H1 (cell line): ENCODE results near the gene PPM1F. TPM values are rescaled to one million over a fixed set of nuclear protein-coding genes. Genes with fewer than 3 reads are reported as not detected.

Experiments used
- ATF3 ChIP-seq: IDR thresholded peaks from 2 replicates; pipeline ENCODE4 v1.6.1; 2011; ENCODE audit warnings: low read depth, mild to moderate bottlenecking, low read length; ENCODE audit not compliant: insufficient read depth
- BACH1 ChIP-seq: IDR thresholded peaks from 2 replicates; pipeline ENCODE4 v1.6.1; 2012; ENCODE audit warnings: low read length, improper control_type of control experiment
- EGR1 ChIP-seq: IDR thresholded peaks from 2 replicates; pipeline ENCODE4 v1.6.1; 2011; ENCODE audit warnings: low read depth, low read length, borderline replicate concordance
- EP300 ChIP-seq, 2 experiments: IDR thresholded peaks; 1 replicate in 1 of 2; 2 replicates in 1 of 2; pipeline ENCODE4 v1.6.1; 2011 to 2012; ENCODE audit warnings: low read depth in 2 of 2, low read length in 2 of 2, mild to moderate bottlenecking in 2 of 2, borderline replicate concordance in 1 of 2, inconsistent platforms in 1 of 2, moderate library complexity in 1 of 2
- GTF2F1 ChIP-seq: IDR thresholded peaks from 2 replicates; pipeline ENCODE4 v1.6.1; 2012; ENCODE audit warnings: low read depth, low read length, improper control_type of control experiment, borderline replicate concordance
- HDAC2 ChIP-seq, 2 experiments: fragments of 300-600 bp in 1 of 2; sonication (generic) in 1 of 2; IDR thresholded peaks; 2 replicates each; pipeline ENCODE4 v1.6.1; 2011 to 2012; ENCODE audit warnings: low read depth in 2 of 2, low read length in 2 of 2, mild to moderate bottlenecking in 2 of 2, moderate library complexity in 2 of 2, borderline replicate concordance in 1 of 2, inconsistent platforms in 1 of 2
- POLR2A ChIP-seq, 2 experiments: IDR thresholded peaks; 1 replicate in 1 of 2; 2 replicates in 1 of 2; pipeline ENCODE4 v1.6.1; 2011; ENCODE audit warnings: low read depth in 2 of 2, low read length in 2 of 2, mild to moderate bottlenecking in 2 of 2; ENCODE audit errors: control extremely low read depth in 1 of 2
- SIRT6 ChIP-seq: IDR thresholded peaks from one replicate; pipeline ENCODE4 v1.7.1; 2012; ENCODE audit warnings: low read length, inconsistent platforms
- TBP ChIP-seq: IDR thresholded peaks from 2 replicates; pipeline ENCODE4 v1.6.1; 2011; ENCODE audit warnings: low read depth, low read length, improper control_type of control experiment
- polyA plus RNA-seq, 7 experiments: library from polyadenylated mRNA; depleted of rRNA in 3 of 7; stranded (reverse) in 5 of 7; unstranded in 2 of 7; fragments of >200 nt in 5 of 7; fragments of 200-250 nt in 2 of 7; gene quantifications; 1 replicate in 5 of 7; 2 replicates in 1 of 7; 4 replicates in 1 of 7; pipeline versions ENCODE4 v1.2.1 to v1.2.3, GENCODE V29; 2011 to 2013; ENCODE audit warnings: missing spikeins in 2 of 7, mixed read lengths in 2 of 7
- total RNA-seq: library from RNA; stranded (reverse); fragmentation: NEBNext Ultra II Directional; extraction: Animal tissue kit (Norgen Biotek cat#: 25700); gene quantifications from 2 replicates; pipeline ENCODE4 v1.2.1, GENCODE V29; 2021
- TF ChIP-seq, protein P1 (sequence below): IDR thresholded peaks from 2 replicates; pipeline ENCODE4 v1.6.1; 2012; ENCODE audit warnings: inconsistent platforms

Gene PPM1F
- total and polyA plus RNA-seq, 2 of the 8 experiments (the other 6 are each of a cell fraction or from before 2014, with no cell fraction given): 12.4 to 22.8 TPM

DNA sequence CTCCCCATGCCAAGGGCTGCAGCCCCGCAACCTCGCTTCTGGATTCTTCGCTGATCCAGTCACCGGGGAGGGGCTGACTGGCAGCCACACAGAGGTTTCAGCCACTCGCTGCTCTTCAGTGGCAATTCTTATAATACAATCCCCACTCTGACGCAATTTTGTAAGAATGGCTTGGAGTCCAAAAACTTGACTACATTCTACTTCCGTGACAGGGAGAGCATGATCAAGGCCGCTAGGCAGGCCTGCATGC is 14.9 kb downstream of the PPM1F start (continued):
- TF ChIP-seq, protein P1, sequence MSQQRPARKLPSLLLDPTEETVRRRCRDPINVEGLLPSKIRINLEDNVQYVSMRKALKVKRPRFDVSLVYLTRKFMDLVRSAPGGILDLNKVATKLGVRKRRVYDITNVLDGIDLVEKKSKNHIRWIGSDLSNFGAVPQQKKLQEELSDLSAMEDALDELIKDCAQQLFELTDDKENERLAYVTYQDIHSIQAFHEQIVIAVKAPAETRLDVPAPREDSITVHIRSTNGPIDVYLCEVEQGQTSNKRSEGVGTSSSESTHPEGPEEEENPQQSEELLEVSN: no peak
- no peak for TF ChIP-seq EP300 (IDR thresholded peaks at IDR 0.05; ENCODE audit: borderline replicate concordance in 1 of 2, low read depth in 2 of 2, low read length in 2 of 2)
- no peak for TF ChIP-seq ATF3
- no peak for TF ChIP-seq BACH1
- no peak for TF ChIP-seq POLR2A (IDR thresholded peaks at IDR 0.05; ENCODE audit: control extremely low read depth in 1 of 2, low read depth in 2 of 2, low read length in 2 of 2)
- no peak for TF ChIP-seq GTF2F1
- TF ChIP-seq EGR1: no peak
- no peak for TF ChIP-seq HDAC2 (IDR thresholded peaks at IDR 0.05; ENCODE audit: borderline replicate concordance in 1 of 2, low read depth in 2 of 2, low read length in 2 of 2)
- TF ChIP-seq SIRT6: no peak
- TF ChIP-seq TBP: no peak
